B cell (primary cell): Measurements from ENCODE around the gene RIMBP2. TPM values are rescaled to one million over a fixed set of nuclear protein-coding genes. Genes with fewer than 3 reads are reported as not detected.

ENCODE experiments used
- ATAC-seq: fragments of 200-7000 bp; cut with Tn5 transposase; one replicate; pipeline ENCODE4 v1.10.0; 2021; ENCODE audit warnings: low read depth, mild to moderate bottlenecking, moderate number of reproducible peaks, moderate library complexity
- CTCF ChIA-PET: fragments of 350-600 bp; sonication (Branson Sonifier 250); formaldehyde crosslinking; loops from one replicate; lab custom pipeline; 2021; ENCODE audit warnings: antibody characterized with exemption, inconsistent platforms; lab: Charles Lee
- POLR2A ChIA-PET: fragments of 350-600 bp; sonication (Branson Sonifier 250); formaldehyde crosslinking; loops from one replicate; lab custom pipeline; 2021; ENCODE audit warnings: antibody characterized with exemption; lab: Charles Lee
- DNase-seq: peaks from one replicate; pipeline ENCODE4 v3.0.0; 2013
- H2AFZ ChIP-seq: 2 replicates; pipeline ENCODE4 v1.6.1; 2012; ENCODE audit warnings: mild to moderate bottlenecking, low read depth, low read length; ENCODE audit not compliant: insufficient read depth, poor library complexity, severe bottlenecking
- H3K27ac ChIP-seq, 2 donors: 1 replicate in 1 of 2; 2 replicates in 1 of 2; pipeline ENCODE4 v1.5.1; 2012 to 2013; ENCODE audit warnings: low read length in 2 of 2, mild to moderate bottlenecking in 2 of 2, moderate library complexity in 1 of 2
- H3K27me3 ChIP-seq, 4 experiments: fragments of 200-600 bp in 1 of 4; sonication (generic) in 1 of 4; replicated peaks in 1 of 4; 1 replicate in 2 of 4; 2 replicates in 2 of 4; pipeline versions ENCODE4 v1.6.1 to v1.7.0; 2013 to 2016; ENCODE audit warnings: low read length in 3 of 4, mild to moderate bottlenecking in 2 of 4, mixed read lengths in 1 of 4, moderate library complexity in 1 of 4; ENCODE audit not compliant: insufficient read depth in 4 of 4, control insufficient read depth in 3 of 4; ENCODE audit errors: control extremely low read depth in 1 of 4
- H3K36me3 ChIP-seq, 2 experiments: replicated peaks in 1 of 2; 1 replicate in 1 of 2; 2 replicates in 1 of 2; pipeline versions ENCODE4 v1.6.1 to v1.7.1; 2013; ENCODE audit warnings: low read length in 1 of 2; ENCODE audit not compliant: insufficient read depth in 2 of 2, control insufficient read depth in 1 of 2; ENCODE audit errors: control extremely low read depth in 1 of 2, extremely low read depth in 1 of 2
- H3K4me1 ChIP-seq, 2 donors: fragments of 200-600 bp in 1 of 2; sonication (generic) in 1 of 2; 1 replicate in 1 of 2; 2 replicates in 1 of 2; pipeline versions ENCODE4 v1.5.1 to v1.6.1; 2013 to 2017; ENCODE audit warnings: low read length in 2 of 2; ENCODE audit not compliant: control insufficient read depth in 2 of 2, insufficient read depth in 2 of 2
- H3K4me2 ChIP-seq: replicated peaks from 2 replicates; pipeline ENCODE3; 2012; ENCODE audit warnings: mild to moderate bottlenecking, low read depth, low read length; ENCODE audit not compliant: poor library complexity, severe bottlenecking
- H3K4me3 ChIP-seq, 5 experiments: fragments of 200-600 bp in 1 of 5; sonication (generic) in 1 of 5; 1 replicate in 3 of 5; 2 replicates in 2 of 5; pipeline versions ENCODE4 v1.5.1 to v1.7.0; 2011 to 2016; ENCODE audit warnings: low read length in 4 of 5, mild to moderate bottlenecking in 4 of 5, low read depth in 2 of 5, control low read depth in 1 of 5, moderate library complexity in 1 of 5; ENCODE audit not compliant: insufficient read depth in 1 of 5; ENCODE audit errors: control extremely low read depth in 1 of 5, extremely low read depth in 1 of 5
- H3K79me2 ChIP-seq: fragments of 200-600 bp; sonication (generic); one replicate; pipeline ENCODE4 v1.6.0; 2016; ENCODE audit warnings: low read length; ENCODE audit not compliant: control insufficient read depth, insufficient read depth
- H3K9ac ChIP-seq: fragments of 200-600 bp; sonication (generic); 2 replicates; pipeline ENCODE4 v1.6.1; 2017; ENCODE audit warnings: mild to moderate bottlenecking, low read length, moderate library complexity
- H3K9me3 ChIP-seq, 3 donors: one replicate each; pipeline versions ENCODE4 v1.6.1 to v1.7.1; 2013; ENCODE audit warnings: low read length in 2 of 3; ENCODE audit not compliant: control insufficient read depth in 2 of 3, insufficient read depth in 1 of 3; ENCODE audit errors: control extremely low read depth in 1 of 3
- H4K20me1 ChIP-seq: 2 replicates; pipeline ENCODE4 v1.6.0; 2012; ENCODE audit warnings: mild to moderate bottlenecking, low read length; ENCODE audit not compliant: insufficient read depth, control insufficient read depth, poor library complexity, severe bottlenecking
- H3K27ac Mint-ChIP-seq: one replicate; pipeline ENCODE4 v1.8.0; 2021; ENCODE audit warnings: mixed read lengths
- H3K27me3 Mint-ChIP-seq: one replicate; pipeline ENCODE4 v1.8.0; 2021; ENCODE audit warnings: mixed read lengths
- H3K4me1 Mint-ChIP-seq: one replicate; pipeline ENCODE4 v1.8.0; 2021; ENCODE audit warnings: mixed read lengths
- H3K4me3 Mint-ChIP-seq: one replicate; pipeline ENCODE4 v1.8.0; 2021; ENCODE audit warnings: mixed read lengths
- H3K9me3 Mint-ChIP-seq: one replicate; pipeline ENCODE4 v1.8.0; 2022; ENCODE audit warnings: mixed read lengths; ENCODE audit not compliant: insufficient read depth
- EZH2 ChIP-seq: IDR thresholded peaks from 2 replicates; pipeline ENCODE4 v1.6.1; 2012; ENCODE audit warnings: borderline replicate concordance, low read depth, mild to moderate bottlenecking, moderate library complexity, low read length; ENCODE audit not compliant: insufficient read depth, poor library complexity, severe bottlenecking
- WGBS: methylation state at CpG from one replicate; pipeline ENCODE4 v1.1.5; 2013; ENCODE audit warnings: missing lambda C conversion rate; ENCODE audit not compliant: insufficient coverage; 5-methylcytosine and 5-hydroxymethylcytosine counted together
- intact Hi-C: fragments of 100-400 bp; cut with micrococcal nuclease; formaldehyde crosslinking; loops from one replicate; pipeline ENCODE4 v1.10.0; 2022
- polyA plus RNA-seq: library from polyadenylated mRNA; depleted of rRNA; stranded (reverse); fragments of >200 nt; gene quantifications from 2 replicates; pipeline ENCODE4 v1.2.3, GENCODE V29; 2012
- total RNA-seq, 2 donors: library from RNA; stranded (reverse); fragments of 120-200 nt in 1 of 2; gene quantifications; 1 replicate in 1 of 2; 2 replicates in 1 of 2; pipeline versions ENCODE4 v1.2.3 to v1.2.4, GENCODE V29; 2013 to 2022
- TF ChIP-seq, protein P1 (sequence below): fragments of 200-600 bp; IDR thresholded peaks from one replicate; pipeline ENCODE4 v1.8.0; 2022; ENCODE audit warnings: antibody characterized with exemption, mild to moderate bottlenecking

Gene RIMBP2
- total and polyA plus RNA-seq, 2 donors (not counting 1 experiment from before 2014, with no cell fraction given): not detected

DNA sequence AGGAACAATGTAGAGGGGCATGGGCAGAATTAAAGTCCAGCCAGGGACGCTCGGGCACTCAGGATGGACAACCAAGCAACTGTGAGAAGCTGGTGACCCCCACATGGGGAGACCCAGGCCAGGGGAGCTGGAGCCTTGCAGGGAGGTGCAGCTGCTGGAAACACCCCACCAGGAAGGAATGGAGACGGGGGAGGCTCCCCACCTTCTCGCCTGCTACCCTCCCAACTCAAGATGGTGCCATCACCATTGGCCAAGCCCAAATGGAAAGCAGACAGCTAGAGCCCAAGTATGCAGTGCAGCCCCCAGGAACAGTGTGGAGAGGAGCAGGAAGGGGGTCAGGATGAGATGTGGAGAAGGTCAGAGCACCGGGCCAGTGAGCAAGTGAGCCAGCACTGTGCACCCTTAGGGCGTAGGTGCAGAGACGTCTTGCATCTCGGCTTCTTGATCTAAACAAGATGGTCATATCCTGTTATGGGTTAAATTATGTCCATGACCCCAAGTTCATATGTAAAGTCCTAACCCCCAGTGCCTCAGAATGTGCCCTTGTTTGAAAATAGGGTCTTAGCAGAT lies 159.5 kb downstream of the RIMBP2 start:
- no peak overlapping the region for H3K9ac ChIP-seq
- Mint-ChIP-seq H3K4me3 (no peak overlapping the region), H3K27me3 (peaks cover 2% of the 10 kb centered on the region), H3K27ac (no peak overlapping the region), H3K9me3 (peaks cover under 1% of the 10 kb centered on the region), H3K4me1 (no peaks in the 10 kb centered on the region)
- no peaks in the 10 kb centered on the region for H3K27me3 ChIP-seq
- H3K27ac ChIP-seq: no peak overlapping the region
- intact Hi-C loops: no loop called here
- TF ChIP-seq, protein P1, sequence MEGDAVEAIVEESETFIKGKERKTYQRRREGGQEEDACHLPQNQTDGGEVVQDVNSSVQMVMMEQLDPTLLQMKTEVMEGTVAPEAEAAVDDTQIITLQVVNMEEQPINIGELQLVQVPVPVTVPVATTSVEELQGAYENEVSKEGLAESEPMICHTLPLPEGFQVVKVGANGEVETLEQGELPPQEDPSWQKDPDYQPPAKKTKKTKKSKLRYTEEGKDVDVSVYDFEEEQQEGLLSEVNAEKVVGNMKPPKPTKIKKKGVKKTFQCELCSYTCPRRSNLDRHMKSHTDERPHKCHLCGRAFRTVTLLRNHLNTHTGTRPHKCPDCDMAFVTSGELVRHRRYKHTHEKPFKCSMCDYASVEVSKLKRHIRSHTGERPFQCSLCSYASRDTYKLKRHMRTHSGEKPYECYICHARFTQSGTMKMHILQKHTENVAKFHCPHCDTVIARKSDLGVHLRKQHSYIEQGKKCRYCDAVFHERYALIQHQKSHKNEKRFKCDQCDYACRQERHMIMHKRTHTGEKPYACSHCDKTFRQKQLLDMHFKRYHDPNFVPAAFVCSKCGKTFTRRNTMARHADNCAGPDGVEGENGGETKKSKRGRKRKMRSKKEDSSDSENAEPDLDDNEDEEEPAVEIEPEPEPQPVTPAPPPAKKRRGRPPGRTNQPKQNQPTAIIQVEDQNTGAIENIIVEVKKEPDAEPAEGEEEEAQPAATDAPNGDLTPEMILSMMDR: no peak
- no peak for TF ChIP-seq EZH2
- no peaks in the 10 kb centered on the region for H3K36me3 ChIP-seq
- no peaks in the 10 kb centered on the region for H3K79me2 ChIP-seq
- WGBS: 82% methylated on average over 4 of the region's 8 CpGs
- H3K4me3 ChIP-seq: no peak overlapping the region
- POLR2A ChIA-PET: no interaction called here
- no peaks in the 10 kb centered on the region for H3K4me1 ChIP-seq
- no peaks in the 10 kb centered on the region for H4K20me1 ChIP-seq
- DNase-seq: no peak
- ATAC-seq: no peak
- H3K4me2 ChIP-seq: no peak overlapping the region
- peaks cover 0 to 11% (median 0%) of the 10 kb centered on the region in 3 donors for H3K9me3 ChIP-seq
- no peak overlapping the region for H2AFZ ChIP-seq
- CTCF ChIA-PET: no interaction called here

DNA sequence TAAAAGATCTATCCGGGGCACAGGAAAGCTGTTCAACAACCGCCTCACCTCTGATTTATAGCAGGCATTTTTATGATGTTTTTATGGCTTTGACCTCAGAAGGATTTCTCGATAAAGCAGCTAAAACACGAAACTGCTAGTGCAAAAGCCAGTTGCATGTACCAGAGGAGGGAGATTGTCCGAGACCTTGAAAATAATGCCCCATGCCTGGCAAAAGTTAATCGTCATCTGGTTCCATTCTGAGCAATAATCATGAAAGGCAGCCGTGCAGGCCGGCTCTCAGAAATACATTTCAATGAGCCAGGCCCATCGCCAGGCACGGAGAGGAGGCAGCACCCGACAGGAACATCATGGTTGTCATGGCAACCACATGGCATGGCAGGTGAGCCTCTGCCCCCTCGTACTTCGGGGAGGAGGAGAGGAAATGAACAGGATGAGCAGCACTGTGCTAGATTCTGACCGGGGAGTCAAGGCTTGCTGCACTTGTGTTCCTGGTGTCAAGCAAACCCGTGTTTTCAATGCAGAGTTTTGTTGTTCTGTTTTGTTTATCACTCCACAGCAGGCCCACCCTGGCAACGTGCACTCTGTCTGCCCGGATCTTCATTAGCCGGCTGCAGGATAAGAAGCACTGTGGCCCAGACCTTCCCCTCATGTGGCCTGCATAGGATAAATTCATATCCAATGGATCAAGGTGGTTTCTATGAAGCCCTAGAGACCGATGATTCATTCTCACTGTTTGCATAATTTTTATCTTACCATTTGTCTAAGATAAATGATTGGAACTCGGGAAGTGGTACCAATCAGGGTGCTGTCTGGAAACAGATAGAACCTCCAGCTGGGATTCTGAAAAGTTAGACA lies 160.2 kb downstream of the RIMBP2 start:
- H3K79me2 ChIP-seq: no peaks in the 10 kb centered on the region
- TF ChIP-seq, protein P1: no peak
- no peak for TF ChIP-seq EZH2
- H3K4me3 ChIP-seq: no peak overlapping the region
- no peaks in the 10 kb centered on the region for H4K20me1 ChIP-seq
- no peak for ATAC-seq
- no peaks in the 10 kb centered on the region for H3K27me3 ChIP-seq
- no peaks in the 10 kb centered on the region for H3K4me1 ChIP-seq
- H3K9me3 Mint-ChIP-seq: peaks cover 2% of the 10 kb centered on the region
- ChIA-PET CTCF (interaction anchor here (1.1 kb wide), 1 partner anchor 576 kb away, joined by 3 read pairs; no protein-coding TSS in a partner anchor), POLR2A (no interaction called here)
- intact Hi-C loops: no loop called here
- 61% methylated on average over 15 of the region's 20 CpGs for WGBS
- H2AFZ ChIP-seq: no peak overlapping the region
- H3K4me1 Mint-ChIP-seq: no peaks in the 10 kb centered on the region
- H3K27ac Mint-ChIP-seq: no peak overlapping the region
- H3K9me3 ChIP-seq: peaks cover 0 to 11% (median 4%) of the 10 kb centered on the region in 3 donors
- H3K27ac ChIP-seq: no peak overlapping the region
- H3K36me3 ChIP-seq: no peaks in the 10 kb centered on the region
- no peak overlapping the region for H3K4me3 Mint-ChIP-seq
- peaks cover 2% of the 10 kb centered on the region for H3K27me3 Mint-ChIP-seq
- no peak for DNase-seq
- no peak overlapping the region for H3K4me2 ChIP-seq
- no peak overlapping the region for H3K9ac ChIP-seq
